Breast epithelium (tissue), 4 donors: ENCODE data around the gene TOMM20L. TPM values are rescaled to one million over a fixed set of nuclear protein-coding genes. Genes with fewer than 3 reads are reported as not detected.

ENCODE experiments used
- DNase-seq, 2 donors: peaks; one replicate each; pipeline ENCODE4 v3.0.0-alpha.2; 2019; ENCODE audit warnings: low spot score in 2 of 2
- H3K27ac ChIP-seq, 2 donors: fragments of 200-600 bp; sonication (generic) in 1 of 2; one replicate each; pipeline ENCODE4 v1.5.1; 2016 to 2019; ENCODE audit warnings: mild to moderate bottlenecking in 1 of 2
- H3K27me3 ChIP-seq, 2 donors: fragments of 200-600 bp; sonication (generic) in 1 of 2; one replicate each; pipeline versions ENCODE4 v1.5.1 to v1.6.0; 2017 to 2019; ENCODE audit warnings: control low read depth in 1 of 2, mild to moderate bottlenecking in 1 of 2
- H3K36me3 ChIP-seq: fragments of 200-600 bp; one replicate; pipeline ENCODE4 v1.5.1; 2019
- H3K4me1 ChIP-seq, 2 donors: fragments of 200-600 bp; sonication (generic); one replicate each; pipeline ENCODE4 v1.5.1; 2016 to 2019; ENCODE audit warnings: control low read depth in 1 of 2
- H3K4me3 ChIP-seq, 3 donors: fragments of 200-600 bp; sonication (generic); 1 replicate in 2 of 3; 2 replicates in 1 of 3; pipeline ENCODE4 v1.5.1; 2016 to 2019; ENCODE audit warnings: mild to moderate bottlenecking in 3 of 3, moderate library complexity in 2 of 3
- H3K9me3 ChIP-seq, 2 donors: fragments of 200-600 bp; sonication (generic) in 1 of 2; one replicate each; pipeline ENCODE4 v1.5.1; 2016 to 2019; ENCODE audit warnings: control low read depth in 1 of 2
- POLR2A ChIP-seq: fragments of 450-650 bp; IDR thresholded peaks from one replicate; pipeline ENCODE4 v1.6.1; 2016; ENCODE audit warnings: antibody characterized with exemption, mild to moderate bottlenecking, moderate library complexity
- POLR2AphosphoS5 ChIP-seq, 3 donors: sonication (generic); formaldehyde crosslinking; IDR thresholded peaks; one replicate each; pipeline ENCODE4 v1.6.1; 2017; ENCODE audit warnings: antibody characterized with exemption in 3 of 3
- intact Hi-C: fragments of 100-400 bp; cut with DNase I; formaldehyde crosslinking; loops from one replicate; pipeline ENCODE4 v1.15.1; 2023; ENCODE audit warnings: low total_unique reads
- total RNA-seq, 3 donors: library from RNA; depleted of rRNA; stranded (reverse); fragments of >200 nt; gene quantifications; one replicate each; pipeline ENCODE4 v1.1.0, GENCODE V29; 2016
- TF ChIP-seq, protein P1 (sequence below), 3 donors: fragments of 450-650 bp; IDR thresholded peaks; one replicate each; pipeline ENCODE4 v1.5.1; 2016 to 2017; ENCODE audit warnings: antibody characterized with exemption in 3 of 3, mild to moderate bottlenecking in 3 of 3, moderate library complexity in 3 of 3

Gene TOMM20L
- total RNA-seq, 3 donors from 2014 or later: not detected

DNA sequence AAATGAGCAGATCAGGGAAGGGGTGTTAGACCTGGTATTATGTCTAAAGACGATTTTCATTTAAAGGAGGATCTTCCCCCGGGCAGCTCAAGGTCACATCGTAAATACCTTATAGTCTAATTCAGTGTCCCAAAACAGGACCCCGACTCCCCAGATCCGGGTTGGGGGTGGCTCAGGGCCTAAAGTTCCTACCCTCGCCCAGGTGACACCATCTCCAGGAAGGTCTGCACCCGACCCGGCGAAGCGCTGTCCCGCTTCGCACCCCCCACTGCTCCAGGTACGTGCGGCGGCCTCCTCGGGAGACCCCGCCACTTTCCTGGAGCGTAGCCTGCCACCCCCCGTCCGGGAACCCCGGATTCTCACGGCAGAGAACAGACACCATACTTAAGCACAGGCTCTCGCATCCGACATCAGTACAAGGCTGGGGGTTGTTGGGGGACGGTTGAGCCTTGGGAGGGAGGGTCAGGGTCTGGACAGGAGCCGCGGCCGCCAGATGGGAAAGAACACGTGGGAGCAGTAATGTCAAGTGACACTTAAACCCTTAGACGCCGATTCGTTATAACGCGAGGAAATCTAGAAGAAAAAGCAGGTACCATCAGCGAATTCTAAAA is 31.0 kb downstream of the TOMM20L start:
- H3K9me3 ChIP-seq: no peaks in the 10 kb centered on the region
- peak overlapping the region; percentile 77 to 93 (median 87) for H3K4me3 ChIP-seq
- H3K27ac ChIP-seq: peak overlapping the region; percentile 95
- TF ChIP-seq, protein P1, sequence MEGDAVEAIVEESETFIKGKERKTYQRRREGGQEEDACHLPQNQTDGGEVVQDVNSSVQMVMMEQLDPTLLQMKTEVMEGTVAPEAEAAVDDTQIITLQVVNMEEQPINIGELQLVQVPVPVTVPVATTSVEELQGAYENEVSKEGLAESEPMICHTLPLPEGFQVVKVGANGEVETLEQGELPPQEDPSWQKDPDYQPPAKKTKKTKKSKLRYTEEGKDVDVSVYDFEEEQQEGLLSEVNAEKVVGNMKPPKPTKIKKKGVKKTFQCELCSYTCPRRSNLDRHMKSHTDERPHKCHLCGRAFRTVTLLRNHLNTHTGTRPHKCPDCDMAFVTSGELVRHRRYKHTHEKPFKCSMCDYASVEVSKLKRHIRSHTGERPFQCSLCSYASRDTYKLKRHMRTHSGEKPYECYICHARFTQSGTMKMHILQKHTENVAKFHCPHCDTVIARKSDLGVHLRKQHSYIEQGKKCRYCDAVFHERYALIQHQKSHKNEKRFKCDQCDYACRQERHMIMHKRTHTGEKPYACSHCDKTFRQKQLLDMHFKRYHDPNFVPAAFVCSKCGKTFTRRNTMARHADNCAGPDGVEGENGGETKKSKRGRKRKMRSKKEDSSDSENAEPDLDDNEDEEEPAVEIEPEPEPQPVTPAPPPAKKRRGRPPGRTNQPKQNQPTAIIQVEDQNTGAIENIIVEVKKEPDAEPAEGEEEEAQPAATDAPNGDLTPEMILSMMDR (IDR thresholded peaks at IDR 0.05): no peak
- peak in 1 of 3 donors; percentile 11 for TF ChIP-seq POLR2AphosphoS5 (IDR thresholded peaks at IDR 0.05)
- intact Hi-C loops: no loop called here
- DNase-seq: peak in 1 of 2 donors; percentile 29
- no peaks in the 10 kb centered on the region for H3K36me3 ChIP-seq
- peaks cover 0 to 21% of the 10 kb centered on the region in 2 donors for H3K4me1 ChIP-seq
- H3K27me3 ChIP-seq: no peaks in the 10 kb centered on the region

DNA sequence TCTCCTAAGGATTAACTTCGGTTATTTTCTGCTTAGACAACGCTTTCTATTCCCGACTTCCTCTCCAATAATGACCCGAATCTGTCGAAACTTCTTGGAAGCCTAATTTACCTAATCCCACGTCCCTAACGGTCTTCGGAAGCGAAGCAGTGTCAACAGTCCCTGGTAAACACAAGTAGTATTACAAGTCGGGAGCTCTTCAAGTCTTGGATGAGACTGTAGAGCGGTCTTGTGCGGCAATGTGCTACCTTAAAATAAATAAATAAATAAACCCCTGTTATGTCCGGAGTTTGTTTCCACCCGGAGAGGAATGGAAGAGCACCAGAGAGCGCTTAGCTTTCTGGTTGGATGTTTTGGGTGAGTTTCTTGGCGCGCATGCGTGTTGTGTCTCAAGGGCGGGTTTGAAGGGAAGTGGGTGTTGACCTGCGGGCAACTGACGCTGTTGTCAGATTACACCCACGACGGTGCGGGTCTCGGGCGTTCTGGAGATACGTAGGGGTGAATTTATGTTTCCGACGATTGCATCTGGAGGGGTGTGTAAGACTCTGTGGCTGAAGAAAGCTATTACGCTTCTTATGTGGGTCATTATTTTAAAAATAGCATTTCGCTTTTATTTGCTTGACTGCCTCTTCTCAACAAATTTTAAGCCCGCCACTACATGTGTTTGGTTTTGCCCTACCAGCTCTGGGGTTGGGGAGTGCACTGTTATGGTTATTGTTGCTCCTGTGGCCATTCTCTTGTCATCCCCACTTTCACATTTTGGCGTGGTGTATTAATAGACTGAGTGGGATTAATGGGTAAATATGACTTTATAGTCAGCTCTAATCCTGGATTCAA is 31.8 kb downstream of the TOMM20L start, which contains the start of the genes KIAA0586 and TIMM9:
KIAA0586 (plus strand) TSS at position 439 of the 837 bp plus-strand sequence. CDS start 546 bp downstream, outside the sequence.
TIMM9 (minus strand) TSS at position 251 of the 837 bp plus-strand sequence. CDS start 15,586 bp downstream, outside the sequence.
- intact Hi-C loops: no loop called here
- Histone ChIP-seq H3K27ac (peak within 1 kb of the TSS; percentile 95), H3K9me3 (no peaks in the 10 kb centered on the region), H3K4me1 (peaks cover 0 to 21% of the 10 kb centered on the region in 2 donors), H3K4me3 (peak within 1 kb of the TSS; percentile 77 to 93 (median 87)), H3K27me3 (no peaks in the 10 kb centered on the region), H3K36me3 (no peaks in the 10 kb centered on the region)
- DNase-seq: peak; percentile 95
- TF ChIP-seq POLR2A (peak; percentile 52), POLR2AphosphoS5 (IDR thresholded peaks at IDR 0.05) (peak; percentile 71 to 82 (median 80))
- TF ChIP-seq, protein P1 (IDR thresholded peaks at IDR 0.05): no peak

DNA sequence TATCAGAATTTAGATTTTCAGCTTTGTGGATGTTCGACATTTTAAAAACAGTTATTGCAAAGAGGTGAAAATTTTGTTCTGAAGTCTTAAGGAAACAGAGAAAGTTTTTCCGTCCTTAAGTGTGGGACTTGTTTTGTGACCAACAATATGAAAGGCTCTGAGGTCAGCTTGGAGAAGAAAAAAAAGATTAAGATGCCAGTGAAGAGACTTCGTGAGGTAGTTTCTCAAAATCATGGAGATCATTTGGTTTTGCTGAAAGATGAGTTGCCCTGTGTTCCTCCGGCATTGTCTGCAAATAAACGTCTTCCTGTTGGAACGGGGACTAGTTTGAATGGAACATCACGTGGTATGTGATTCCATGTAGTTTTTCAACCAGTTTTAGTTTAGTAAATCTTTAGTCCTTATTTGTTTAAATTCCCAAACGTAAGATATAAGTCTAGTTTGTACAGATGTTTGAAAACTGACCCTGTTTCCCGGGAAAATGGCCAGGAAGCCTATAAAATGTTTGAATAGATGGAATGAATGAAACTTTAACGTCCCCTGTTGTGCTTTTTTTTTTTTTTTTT is 32.5 kb downstream of the TOMM20L start:
- Histone ChIP-seq H3K4me1 (peaks cover 0 to 21% of the 10 kb centered on the region in 2 donors), H3K4me3 (peak overlapping the region; percentile 77 to 93 (median 87)), H3K9me3 (no peaks in the 10 kb centered on the region), H3K27me3 (no peaks in the 10 kb centered on the region), H3K36me3 (no peaks in the 10 kb centered on the region), H3K27ac (peak overlapping the region; percentile 95)
- TF ChIP-seq POLR2A: no peak
- intact Hi-C loops: no loop called here
- DNase-seq: no peak

DNA sequence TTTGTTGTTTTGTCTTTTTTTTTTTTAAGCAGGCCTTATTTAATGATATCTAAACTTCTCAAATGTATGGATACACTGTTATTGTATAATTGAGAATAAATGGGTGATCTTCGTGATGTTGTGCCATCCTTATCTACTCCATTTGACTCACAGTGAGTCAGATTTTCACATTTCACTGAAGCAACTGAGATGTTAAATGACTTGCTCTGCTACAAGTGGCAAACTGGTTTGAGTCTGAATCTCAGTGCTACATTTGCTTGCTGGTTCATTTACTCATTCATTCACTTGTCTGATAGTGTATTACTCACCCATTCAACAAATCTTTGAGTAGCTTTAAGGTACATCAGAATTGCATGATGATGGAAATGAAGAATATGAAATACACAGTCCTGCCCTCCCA is 34.4 kb downstream of the TOMM20L start:
- H3K36me3 ChIP-seq: no peaks in the 10 kb centered on the region
- no peaks in the 10 kb centered on the region for H3K9me3 ChIP-seq
- TF ChIP-seq, protein P1 (IDR thresholded peaks at IDR 0.05): no peak
- TF ChIP-seq POLR2AphosphoS5 (IDR thresholded peaks at IDR 0.05) (no peak), POLR2A (no peak)
- H3K4me1 ChIP-seq: peaks cover 0 to 21% of the 10 kb centered on the region in 2 donors
- no peak overlapping the region for H3K27ac ChIP-seq
- DNase-seq: no peak
- no peak overlapping the region for H3K4me3 ChIP-seq
- no peaks in the 10 kb centered on the region for H3K27me3 ChIP-seq
- intact Hi-C loops: no loop called here

DNA sequence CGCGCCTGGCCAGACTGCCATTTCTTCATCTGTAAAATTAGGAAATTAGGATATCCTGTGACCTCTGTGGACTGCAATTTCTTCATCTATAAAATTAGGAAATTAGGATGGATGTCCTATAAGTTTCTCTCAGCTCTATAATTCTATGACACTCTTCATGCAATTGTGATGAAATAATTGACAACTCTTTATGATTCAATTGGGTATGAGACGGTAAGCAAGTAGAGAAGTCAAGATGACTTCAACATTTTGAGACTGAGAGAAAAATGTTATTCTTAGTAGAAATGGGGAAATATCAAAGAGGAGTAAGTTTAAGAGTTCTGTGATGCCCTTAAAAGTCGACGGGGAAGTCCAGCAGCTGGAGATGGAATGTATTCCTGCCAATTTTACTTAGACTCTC is 43.7 kb downstream of the TOMM20L start:
- Histone ChIP-seq H3K36me3 (peaks cover 4% of the 10 kb centered on the region), H3K4me3 (no peak overlapping the region), H3K4me1 (no peaks in the 10 kb centered on the region), H3K27ac (no peak overlapping the region), H3K27me3 (no peaks in the 10 kb centered on the region), H3K9me3 (no peaks in the 10 kb centered on the region)
- intact Hi-C loops: no loop called here
- TF ChIP-seq, protein P1 (IDR thresholded peaks at IDR 0.05): no peak
- TF ChIP-seq POLR2AphosphoS5 (IDR thresholded peaks at IDR 0.05) (no peak), POLR2A (no peak)
- DNase-seq: no peak
